Panc1 (cell line): ENCODE results near the gene UPF1.

Experiments
- POLR2AphosphoS5 ChIP-seq: IDR thresholded peaks from 2 replicates; pipeline ENCODE4 v1.6.1; 2012; ENCODE audit warnings: mild to moderate bottlenecking, low read depth, low read length, moderate library complexity
- SIN3A ChIP-seq: IDR thresholded peaks from 2 replicates; pipeline ENCODE4 v1.6.1; 2012; ENCODE audit warnings: low read depth, mild to moderate bottlenecking, low read length, moderate library complexity, borderline replicate concordance; ENCODE audit not compliant: insufficient read depth
- TF ChIP-seq, protein P1 (sequence below): fragments of 450-650 bp; IDR thresholded peaks from 2 replicates; pipeline ENCODE4 v1.5.1; 2017; ENCODE audit warnings: mild to moderate bottlenecking

GRCh38 chr19:18898081-18898606 lies 66.4 kb downstream of the UPF1 start:
- TF ChIP-seq, protein P1, sequence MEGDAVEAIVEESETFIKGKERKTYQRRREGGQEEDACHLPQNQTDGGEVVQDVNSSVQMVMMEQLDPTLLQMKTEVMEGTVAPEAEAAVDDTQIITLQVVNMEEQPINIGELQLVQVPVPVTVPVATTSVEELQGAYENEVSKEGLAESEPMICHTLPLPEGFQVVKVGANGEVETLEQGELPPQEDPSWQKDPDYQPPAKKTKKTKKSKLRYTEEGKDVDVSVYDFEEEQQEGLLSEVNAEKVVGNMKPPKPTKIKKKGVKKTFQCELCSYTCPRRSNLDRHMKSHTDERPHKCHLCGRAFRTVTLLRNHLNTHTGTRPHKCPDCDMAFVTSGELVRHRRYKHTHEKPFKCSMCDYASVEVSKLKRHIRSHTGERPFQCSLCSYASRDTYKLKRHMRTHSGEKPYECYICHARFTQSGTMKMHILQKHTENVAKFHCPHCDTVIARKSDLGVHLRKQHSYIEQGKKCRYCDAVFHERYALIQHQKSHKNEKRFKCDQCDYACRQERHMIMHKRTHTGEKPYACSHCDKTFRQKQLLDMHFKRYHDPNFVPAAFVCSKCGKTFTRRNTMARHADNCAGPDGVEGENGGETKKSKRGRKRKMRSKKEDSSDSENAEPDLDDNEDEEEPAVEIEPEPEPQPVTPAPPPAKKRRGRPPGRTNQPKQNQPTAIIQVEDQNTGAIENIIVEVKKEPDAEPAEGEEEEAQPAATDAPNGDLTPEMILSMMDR = no peak
- TF ChIP-seq POLR2AphosphoS5 = no peak
- no peak for TF ChIP-seq SIN3A
